GM21576 (cell line): Measurements from ENCODE around the gene RAD51C.
"Not testable (repeated sequence)": the region's sequence is repeated elsewhere in the genome, so short reads cannot be mapped to it uniquely, and the experiment has no call there.

ENCODE experiments used
- ATAC-seq: cut with Tn5 transposase; IDR thresholded peaks from one replicate; pipeline ENCODE4 v1.9.1; 2021; ENCODE audit warnings: mild to moderate bottlenecking, moderate library complexity; ENCODE audit not compliant: unreplicated experiment

The RAD51C gene

GRCh38 chr17:58692239-58693055, at the start of gene RAD51C:
RAD51C (plus strand) TSS chr17:58692602; CDS start chr17:58692644, 42 bp downstream.
- ATAC-seq: peak; percentile 94

GRCh38 chr17:58643147-58643546, 49.3 kb upstream of the RAD51C start:
- ATAC-seq: no peak

- ATAC-seq: no peak
These were observed 44.2 kb upstream of the RAD51C start for GRCh38 chr17:58648236-58648635.

GRCh38 chr17:58657962-58658803, 34.2 kb upstream of the RAD51C start:
- ATAC-seq: not testable (repeated sequence)

GRCh38 chr17:58658804-58659713, 33.3 kb upstream of the RAD51C start:
- ATAC-seq: peak; percentile 71

GRCh38 chr17:58659714-58660084, 32.7 kb upstream of the RAD51C start:
- not testable (repeated sequence) for ATAC-seq

GRCh38 chr17:58660621-58661020, 31.8 kb upstream of the RAD51C start:
- ATAC-seq: no peak

GRCh38 chr17:58661499-58661898, 30.9 kb upstream of the RAD51C start:
- no peak for ATAC-seq

GRCh38 chr17:58664302-58664701, 28.1 kb upstream of the RAD51C start:
- ATAC-seq: no peak

GRCh38 chr17:58665946-58666857, 26.2 kb upstream of the RAD51C start:
- no peak for ATAC-seq

GRCh38 chr17:58666858-58667267, 25.5 kb upstream of the RAD51C start:
- ATAC-seq: no peak

- no peak for ATAC-seq
These were observed 24.3 kb upstream of the RAD51C start for GRCh38 chr17:58667934-58668597.

- ATAC-seq: no peak
These were observed 23.8 kb upstream of the RAD51C start for GRCh38 chr17:58668598-58668935.

- no peak for ATAC-seq
These were observed 22.5 kb upstream of the RAD51C start for GRCh38 chr17:58669853-58670252.

- ATAC-seq: no peak
These were observed 20.4 kb upstream of the RAD51C start for GRCh38 chr17:58671969-58672368.

GRCh38 chr17:58677194-58677880, 15.1 kb upstream of the RAD51C start:
- no peak for ATAC-seq

- ATAC-seq: not testable (repeated sequence)
These were observed 14.1 kb upstream of the RAD51C start for GRCh38 chr17:58678287-58678686.

GRCh38 chr17:58679263-58680037, 13.0 kb upstream of the RAD51C start:
- ATAC-seq: no peak
